HG03064 (cell line): ENCODE data around the gene TYW3.

Source experiments
- ATAC-seq: cut with Tn5 transposase; IDR thresholded peaks from one replicate; pipeline ENCODE4 v1.9.1; 2021; ENCODE audit warnings: low read depth; ENCODE audit not compliant: unreplicated experiment

The TYW3 gene

GRCh38 chr1:74780594-74780993 is 47.6 kb downstream of the TYW3 start:
- ATAC-seq: no peak

GRCh38 chr1:74785944-74786343 is 53.0 kb downstream of the TYW3 start:
- no peak for ATAC-seq

GRCh38 chr1:74790453-74790852 is 57.5 kb downstream of the TYW3 start:
- ATAC-seq: no peak

DNA sequence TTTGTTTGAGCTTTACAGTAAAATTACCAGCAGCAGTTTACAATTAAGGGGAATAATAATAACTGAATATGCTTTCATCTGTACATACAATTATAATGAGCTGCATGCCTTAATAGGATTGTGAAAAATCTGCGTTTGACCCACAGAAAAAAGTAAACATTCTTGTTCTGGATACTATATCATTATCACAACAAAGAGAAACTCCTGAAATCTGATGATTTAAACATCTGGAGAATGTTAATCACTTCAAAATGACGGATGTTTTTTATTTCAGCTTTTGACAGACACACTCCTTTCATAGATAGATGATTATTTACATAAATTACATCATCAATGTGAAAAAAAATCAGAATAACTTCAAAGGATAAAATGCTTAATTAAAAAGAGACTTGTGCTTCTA is 58.5 kb downstream of the TYW3 start:
- ATAC-seq: no peak

GRCh38 chr1:74799119-74799657 is 66.2 kb downstream of the TYW3 start:
- no peak for ATAC-seq

DNA sequence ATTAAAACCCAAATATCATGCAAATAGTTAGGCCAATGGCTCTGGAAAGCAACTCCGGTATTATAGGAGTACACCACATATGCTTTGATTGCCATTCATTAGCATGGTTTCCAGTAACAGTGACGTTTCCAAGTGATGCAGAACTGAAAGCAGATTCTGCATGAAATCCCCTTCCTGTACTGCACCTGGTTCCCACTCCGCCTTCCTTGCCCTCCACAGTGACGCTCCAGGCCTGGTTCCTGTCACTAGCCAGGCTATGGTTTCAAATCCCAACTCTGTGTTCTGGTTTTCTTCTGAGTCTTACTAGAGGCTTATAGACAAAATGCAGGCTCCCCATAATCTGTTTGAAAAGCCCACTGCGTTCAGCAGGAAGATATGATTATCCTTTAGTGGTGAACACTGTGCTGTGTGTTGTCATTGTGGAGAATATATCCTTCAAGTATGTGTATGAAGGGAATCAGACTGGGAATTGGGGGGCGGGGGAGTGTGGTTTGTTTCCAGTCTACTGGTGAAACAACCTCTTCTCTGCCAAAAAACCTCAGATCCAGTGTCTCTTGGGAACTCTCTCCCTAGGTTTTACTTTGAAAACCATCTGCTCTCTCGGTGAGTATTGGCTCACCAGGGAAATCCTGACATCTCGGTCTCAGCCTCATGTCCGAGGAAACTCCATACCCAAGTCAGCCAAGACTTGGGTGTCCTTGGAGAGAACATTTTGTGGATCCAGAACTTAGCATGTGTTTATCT is 78.7 kb downstream of the TYW3 start:
- peak; percentile 4 for ATAC-seq

GRCh38 chr1:74812180-74812541 is 79.2 kb downstream of the TYW3 start:
- ATAC-seq: peak; percentile 96
